Measurements from ENCODE around the gene MYO1G.

The MYO1G gene

DNA sequence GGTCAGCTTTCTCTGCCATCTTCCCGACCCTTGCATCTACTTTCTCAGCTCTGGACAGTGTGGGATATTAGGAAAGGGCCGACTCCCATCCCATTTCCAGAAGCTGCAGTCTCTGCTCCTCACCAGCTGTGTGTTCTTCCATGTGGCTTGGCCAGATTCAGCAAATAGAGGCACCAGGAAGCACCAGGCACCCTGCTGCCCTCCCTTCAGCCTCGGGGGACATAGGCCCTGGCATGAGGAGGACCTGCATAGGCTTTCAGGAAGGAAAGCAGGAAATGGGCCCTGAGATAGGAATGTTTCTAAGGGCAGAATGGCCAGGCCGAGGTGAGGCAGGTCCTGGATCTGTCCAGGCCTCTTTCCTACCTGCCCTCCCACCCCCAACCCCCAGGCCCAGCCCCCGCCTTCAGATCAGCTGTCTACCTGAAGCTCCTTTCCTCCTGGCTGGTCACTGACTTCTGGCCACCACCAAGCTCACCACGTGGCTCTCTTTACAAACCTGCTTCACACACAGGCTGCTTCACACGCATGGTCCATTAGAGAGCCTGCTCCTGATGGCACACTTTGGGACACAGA, 66.0 kb downstream of the MYO1G start:
- H3K9me3 ChIP-seq (ENCODE audit: control extremely low read depth in 1 of 5, control insufficient read depth in 4 of 5, insufficient read depth in 2 of 5, low read depth in 1 of 5, low read length in 4 of 5) = no peaks in the 10 kb centered on the region
- POLR2A ChIA-PET = no interaction called here
- no peak overlapping the region for H3K4me3 ChIP-seq (ENCODE audit: control insufficient read depth in 1 of 7, extremely low read depth in 1 of 7, insufficient read depth in 4 of 7, low read depth in 2 of 7, low read length in 6 of 7)
- WGBS (ENCODE audit: insufficient coverage) = 100% methylated on average over 2 of the region's 7 CpGs
- DNase-seq = no peak
- H3K36me3 ChIP-seq (ENCODE audit: control insufficient read depth in 4 of 4, insufficient read depth in 4 of 4, low read length in 3 of 4) = no peaks in the 10 kb centered on the region
- CTCF ChIA-PET = interaction anchor here (0.9 to 1.5 kb wide), 2 partner anchors 60 to 85 kb away, joined by 3 read pairs; no protein-coding TSS in a partner anchor
- peaks cover 0 to 7% (median 2%) of the 10 kb centered on the region in 4 experiments for H3K4me1 ChIP-seq (ENCODE audit: control extremely low read depth in 1 of 4, control insufficient read depth in 4 of 4, insufficient read depth in 4 of 4, low read length in 3 of 4)
- no peak overlapping the region for H3K27ac ChIP-seq (ENCODE audit: insufficient read depth in 1 of 2, low read depth in 1 of 2, low read length in 2 of 2, poor library complexity in 1 of 2, severe bottlenecking in 2 of 2)
- no peaks in the 10 kb centered on the region for H3K27me3 ChIP-seq (replicated peaks in 2 of 5; ENCODE audit: control insufficient read depth in 4 of 5, insufficient read depth in 5 of 5, low read length in 4 of 5)
